Measurements from ENCODE around the gene JPT1. TPM values are rescaled to one million over a fixed set of nuclear protein-coding genes. Genes with fewer than 3 reads are reported as not detected.
"Not testable (repeated sequence)": the region's sequence is repeated elsewhere in the genome, so short reads cannot be mapped to it uniquely, and the experiment has no call there.

Gene JPT1
- total RNA-seq, 1 donor from 2014 or later, result 48.1 TPM

DNA sequence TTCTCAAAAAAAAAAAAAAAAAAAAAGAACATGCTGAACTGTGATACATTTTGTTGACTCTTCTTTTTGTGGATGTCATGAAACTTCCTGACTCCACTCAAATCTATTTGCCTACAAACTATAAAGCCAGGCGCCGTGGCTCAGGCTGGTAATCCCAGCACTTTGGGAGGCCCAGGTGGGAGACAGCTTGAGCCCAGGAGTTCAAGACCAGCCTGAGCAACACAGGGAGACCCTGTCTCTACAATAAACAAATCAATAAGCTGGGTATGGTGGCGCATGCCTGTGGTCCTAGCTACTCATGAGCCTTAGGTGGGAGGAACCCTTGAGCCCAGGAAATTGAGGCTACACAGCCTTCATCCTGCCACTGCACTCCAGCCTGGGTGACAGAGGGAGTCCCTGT, 21.3 kb downstream of the JPT1 start:
- Histone ChIP-seq H3K4me1 (peaks cover 26% of the 10 kb centered on the region), H3K36me3 (peaks cover 0 to 6% of the 10 kb centered on the region in 2 donors), H3K4me3 (no peak overlapping the region), H3K9me3 (no peaks in the 10 kb centered on the region), H3K27me3 (no peaks in the 10 kb centered on the region), H3K27ac (no peak overlapping the region)
- TF ChIP-seq, protein P1, sequence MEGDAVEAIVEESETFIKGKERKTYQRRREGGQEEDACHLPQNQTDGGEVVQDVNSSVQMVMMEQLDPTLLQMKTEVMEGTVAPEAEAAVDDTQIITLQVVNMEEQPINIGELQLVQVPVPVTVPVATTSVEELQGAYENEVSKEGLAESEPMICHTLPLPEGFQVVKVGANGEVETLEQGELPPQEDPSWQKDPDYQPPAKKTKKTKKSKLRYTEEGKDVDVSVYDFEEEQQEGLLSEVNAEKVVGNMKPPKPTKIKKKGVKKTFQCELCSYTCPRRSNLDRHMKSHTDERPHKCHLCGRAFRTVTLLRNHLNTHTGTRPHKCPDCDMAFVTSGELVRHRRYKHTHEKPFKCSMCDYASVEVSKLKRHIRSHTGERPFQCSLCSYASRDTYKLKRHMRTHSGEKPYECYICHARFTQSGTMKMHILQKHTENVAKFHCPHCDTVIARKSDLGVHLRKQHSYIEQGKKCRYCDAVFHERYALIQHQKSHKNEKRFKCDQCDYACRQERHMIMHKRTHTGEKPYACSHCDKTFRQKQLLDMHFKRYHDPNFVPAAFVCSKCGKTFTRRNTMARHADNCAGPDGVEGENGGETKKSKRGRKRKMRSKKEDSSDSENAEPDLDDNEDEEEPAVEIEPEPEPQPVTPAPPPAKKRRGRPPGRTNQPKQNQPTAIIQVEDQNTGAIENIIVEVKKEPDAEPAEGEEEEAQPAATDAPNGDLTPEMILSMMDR (IDR thresholded peaks at IDR 0.05), result no peak
- TF ChIP-seq POLR2A (IDR thresholded peaks at IDR 0.05) (no peak), POLR2AphosphoS5 (IDR thresholded peaks at IDR 0.05; ENCODE audit: insufficient read depth in 1 of 2, low read depth in 1 of 2) (no peak)
- no peak for DNase-seq (ENCODE audit: extremely low spot score in 2 of 2)
- intact Hi-C loops (cut with DNase I), result no loop called here

DNA sequence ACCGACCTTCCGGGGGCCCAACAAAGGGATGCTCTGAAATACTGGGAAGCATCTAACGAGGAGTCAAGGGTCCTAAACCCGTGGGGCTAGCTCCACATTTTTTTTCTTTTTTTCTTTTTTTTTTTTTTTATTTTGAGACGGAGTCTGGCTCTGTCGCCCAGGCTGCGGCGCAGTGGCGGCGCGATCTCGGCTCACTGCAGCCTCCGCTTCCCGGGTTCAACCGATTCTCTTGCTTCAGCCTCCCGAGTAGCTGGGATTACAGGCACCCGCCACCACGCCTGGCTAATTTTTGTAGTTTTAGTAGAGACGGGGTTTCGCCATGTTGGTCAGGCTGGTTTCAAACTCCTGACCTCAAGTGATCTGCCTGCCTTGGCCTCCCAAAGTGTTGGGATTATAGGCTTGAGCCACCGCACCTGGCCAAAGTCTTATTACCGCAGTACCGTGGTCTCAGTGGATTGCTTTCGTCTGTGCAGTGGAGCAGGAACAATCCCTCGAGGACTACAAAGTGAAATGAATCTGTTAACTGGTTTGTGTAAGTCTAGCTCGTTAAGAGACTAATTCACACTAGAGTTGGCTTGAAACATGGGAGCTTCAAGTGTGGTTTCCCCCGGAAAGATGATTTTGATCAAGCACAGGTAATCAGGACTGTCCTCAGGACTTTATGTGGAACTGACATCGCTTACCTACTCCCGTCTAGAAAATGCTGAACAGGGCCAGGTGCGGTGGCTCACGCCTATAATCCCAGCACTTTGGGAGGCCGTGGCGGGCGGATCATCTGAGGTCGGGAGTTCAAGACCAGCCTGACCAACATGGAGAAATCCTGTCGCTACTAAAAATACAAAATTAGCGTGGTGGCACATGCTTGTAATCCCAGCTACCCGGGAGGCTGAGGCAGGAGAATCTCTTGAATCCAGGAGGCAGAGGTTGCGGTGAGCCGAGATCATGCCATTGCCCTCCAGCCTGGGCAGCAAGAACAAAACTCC, 22.0 kb downstream of the JPT1 start:
- H3K9me3 ChIP-seq; DNase-seq (ENCODE audit: extremely low spot score in 2 of 2); H3K27me3 ChIP-seq; intact Hi-C loops (cut with DNase I); H3K36me3 ChIP-seq: not testable (repeated sequence)
- peak overlapping the region; percentile 61 to 69 for H3K4me3 ChIP-seq
- H3K27ac ChIP-seq, result peak overlapping the region; percentile 73
- peaks cover 26% of the 10 kb centered on the region for H3K4me1 ChIP-seq

DNA sequence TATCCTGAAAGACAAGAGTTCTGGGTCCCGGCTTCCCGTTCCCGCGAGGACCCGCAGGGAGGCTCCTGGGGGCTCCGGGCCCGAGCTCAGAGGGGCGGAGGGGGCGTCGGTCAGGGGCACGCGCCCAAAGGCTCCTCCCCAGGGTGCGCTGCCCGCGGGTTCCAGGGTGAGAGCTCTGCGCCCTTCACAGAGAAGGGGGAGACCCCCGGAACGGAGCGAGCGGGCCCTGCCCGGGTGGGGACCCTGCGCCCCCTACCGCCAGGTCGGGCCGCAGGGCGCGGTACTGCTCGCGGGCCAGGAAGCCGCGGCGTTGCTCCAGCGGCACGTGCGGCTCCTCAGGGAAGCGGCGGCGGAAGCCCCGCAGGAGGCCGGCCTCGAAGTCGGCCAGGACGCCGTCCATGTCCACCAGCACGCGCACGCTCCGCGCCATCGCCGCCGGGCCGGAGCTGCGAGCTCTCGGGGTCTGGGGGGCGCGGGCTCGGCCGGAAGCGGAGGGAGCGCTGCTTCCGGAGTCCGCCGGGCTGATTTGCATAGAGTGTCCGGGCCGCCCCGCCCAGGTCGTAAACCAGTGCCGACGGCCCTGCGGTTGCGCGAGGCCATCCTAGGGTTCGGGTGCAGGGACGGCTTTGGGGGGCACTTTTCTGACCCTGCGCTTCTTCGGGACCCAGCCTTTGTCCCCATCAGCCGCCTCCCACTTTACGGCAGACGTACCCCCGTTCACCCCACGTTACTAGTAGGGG, 22.9 kb downstream of the JPT1 start, which contains the start of gene NT5C:
Gene NT5C, minus strand, starts transcription at position 465 of the 740 bp plus-strand sequence. Its CDS starts 35 bp downstream, at position 430.
- no peaks in the 10 kb centered on the region for H3K9me3 ChIP-seq
- TF ChIP-seq, protein P1 (IDR thresholded peaks at IDR 0.05), result peak; percentile 11 to 53 (median 46)
- TF ChIP-seq POLR2A (IDR thresholded peaks at IDR 0.05) (peak in 1 of 2 donors; percentile 43), POLR2AphosphoS5 (IDR thresholded peaks at IDR 0.05; ENCODE audit: insufficient read depth in 1 of 2, low read depth in 1 of 2) (peak in 1 of 2 donors; percentile 44)
- no peak for DNase-seq (ENCODE audit: extremely low spot score in 2 of 2)
- intact Hi-C loops (cut with DNase I), result no loop called here
- peak within 1 kb of the TSS; percentile 73 for H3K27ac ChIP-seq
- peaks cover 0 to 6% of the 10 kb centered on the region in 2 donors for H3K36me3 ChIP-seq
- H3K27me3 ChIP-seq, result no peaks in the 10 kb centered on the region
- H3K4me1 ChIP-seq, result peaks cover 26% of the 10 kb centered on the region
- H3K4me3 ChIP-seq, result peak within 1 kb of the TSS; percentile 61 to 69

DNA sequence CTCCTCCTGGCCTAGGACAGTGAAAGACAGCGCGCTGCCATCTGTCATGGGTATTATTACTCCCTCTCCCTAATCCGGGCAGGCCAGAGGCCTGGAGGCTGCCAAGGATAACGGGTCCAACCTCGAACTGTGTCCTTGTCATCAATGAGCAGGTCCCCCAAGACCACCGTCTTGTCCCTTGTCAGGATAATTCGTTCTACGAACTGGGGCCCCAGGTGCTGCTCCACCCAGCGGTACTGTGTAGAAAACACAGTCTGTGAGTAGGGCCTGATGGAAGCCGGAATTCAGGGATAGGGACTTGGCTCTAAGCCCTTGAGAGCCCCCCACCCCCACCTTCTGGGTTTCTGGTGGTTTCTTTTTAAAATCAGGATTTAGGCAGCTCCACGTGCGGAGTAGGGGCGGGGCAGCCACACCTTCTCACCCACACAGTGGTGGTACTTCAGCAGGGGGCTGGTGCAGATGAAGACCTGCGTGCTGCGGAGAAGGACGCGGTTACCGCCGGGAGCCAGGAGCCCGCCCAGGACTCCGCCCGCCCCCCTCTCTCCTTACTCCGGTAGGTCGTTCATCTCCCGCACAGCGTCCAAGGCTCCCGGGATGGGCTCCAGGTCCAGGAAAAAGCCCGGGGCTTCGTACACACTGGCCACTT, 23.6 kb downstream of the JPT1 start:
- Histone ChIP-seq H3K27ac (peak overlapping the region; percentile 73), H3K4me1 (peaks cover 26% of the 10 kb centered on the region), H3K4me3 (peak overlapping the region; percentile 61 to 69), H3K27me3 (no peaks in the 10 kb centered on the region), H3K36me3 (peaks cover 0 to 6% of the 10 kb centered on the region in 2 donors), H3K9me3 (no peaks in the 10 kb centered on the region)
- intact Hi-C loops (cut with DNase I), result no loop called here
- DNase-seq (ENCODE audit: extremely low spot score in 2 of 2), result no peak
- no peak for TF ChIP-seq POLR2A (IDR thresholded peaks at IDR 0.05)
- TF ChIP-seq, protein P1 (IDR thresholded peaks at IDR 0.05), result peak in 1 of 3 experiments; percentile 22

DNA sequence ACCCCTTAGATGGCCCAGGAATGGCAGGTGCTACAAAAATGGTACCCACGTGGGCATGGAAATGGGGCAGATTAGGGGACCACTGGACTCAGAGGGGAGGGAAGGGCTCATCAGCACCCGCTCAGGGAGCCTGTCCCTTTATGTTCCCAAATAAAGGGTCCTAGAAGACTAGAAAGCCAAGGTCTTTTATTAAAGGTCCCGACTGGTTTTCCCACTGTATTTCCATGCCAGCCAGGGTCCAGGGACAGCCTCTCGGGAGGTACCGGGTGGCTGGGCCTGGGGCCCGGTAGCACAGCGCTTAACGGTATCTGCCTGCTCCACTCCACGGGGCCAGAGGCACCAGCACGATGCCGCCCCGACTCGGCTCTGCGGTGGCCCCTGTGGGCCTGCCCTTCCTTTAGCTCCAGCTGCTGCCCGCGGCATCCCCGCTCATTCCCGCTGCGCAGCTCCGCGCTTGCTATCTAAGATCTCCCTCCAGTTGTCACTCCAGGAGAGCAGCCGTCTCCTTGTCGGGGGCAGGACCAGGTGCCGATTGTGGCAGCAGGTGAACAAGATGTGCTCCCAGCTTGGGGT, 24.2 kb downstream of the JPT1 start:
- Histone ChIP-seq H3K9me3 (no peaks in the 10 kb centered on the region), H3K27me3 (no peaks in the 10 kb centered on the region), H3K36me3 (peaks cover 0 to 6% of the 10 kb centered on the region in 2 donors), H3K4me1 (peaks cover 28% of the 10 kb centered on the region), H3K4me3 (peak overlapping the region; percentile 61 to 69), H3K27ac (peak overlapping the region; percentile 73)
- TF ChIP-seq, protein P1 (IDR thresholded peaks at IDR 0.05), result no peak
- TF ChIP-seq POLR2A (IDR thresholded peaks at IDR 0.05), result no peak
- TF ChIP-seq POLR2AphosphoS5 (IDR thresholded peaks at IDR 0.05; ENCODE audit: insufficient read depth in 1 of 2, low read depth in 1 of 2), result no peak
- intact Hi-C loops (cut with DNase I), result no loop called here
- no peak for DNase-seq (ENCODE audit: extremely low spot score in 2 of 2)

Data from vagina (tissue), 2 donors.